Endodermal cell (in vitro differentiated cells): ENCODE results near the gene MAGEA9. TPM values are rescaled to one million over a fixed set of nuclear protein-coding genes. Genes with fewer than 3 reads are reported as not detected.
A peak's percentile ranks its signal among the peaks of the same experiment; 100 is the strongest.
"Not testable (repeated sequence)": the region's sequence is repeated elsewhere in the genome, so short reads cannot be mapped to it uniquely, and the experiment has no call there.

Experiments
- DNase-seq: peaks from one replicate; pipeline ENCODE4 v3.0.0-alpha.2; 2017
- H3K27ac ChIP-seq: 2 replicates; pipeline ENCODE4 v1.5.1; 2013; ENCODE audit warnings: mild to moderate bottlenecking, low read depth, low read length, moderate library complexity
- H3K27me3 ChIP-seq: 2 replicates; pipeline ENCODE4 v1.6.1; 2013; ENCODE audit warnings: mild to moderate bottlenecking, low read length, moderate library complexity; ENCODE audit not compliant: insufficient read depth, control insufficient read depth, poor library complexity, severe bottlenecking
- H3K36me3 ChIP-seq: 2 replicates; pipeline ENCODE4 v1.7.0; 2013; ENCODE audit warnings: mild to moderate bottlenecking, low read length, moderate library complexity; ENCODE audit not compliant: control insufficient read depth, insufficient read depth
- H3K4me1 ChIP-seq: one replicate; pipeline ENCODE4 v1.7.0; 2013; ENCODE audit warnings: low read length; ENCODE audit not compliant: control insufficient read depth, insufficient read depth
- H3K4me3 ChIP-seq: 2 replicates; pipeline ENCODE4 v1.5.1; 2013; ENCODE audit warnings: mild to moderate bottlenecking, low read length, moderate library complexity
- H3K9ac ChIP-seq: 2 replicates; pipeline ENCODE4 v1.6.1; 2013; ENCODE audit warnings: mild to moderate bottlenecking, low read length, moderate library complexity; ENCODE audit not compliant: poor library complexity, severe bottlenecking; ENCODE audit errors: extremely low read depth
- H3K9me3 ChIP-seq: 2 replicates; pipeline ENCODE4 v1.6.1; 2013; ENCODE audit warnings: mild to moderate bottlenecking, low read length, moderate library complexity; ENCODE audit not compliant: control insufficient read depth
- H3K27ac Mint-ChIP-seq: 2 replicates; pipeline ENCODE4 v1.8.0; 2020; ENCODE audit warnings: mixed read lengths
- H3K27me3 Mint-ChIP-seq: 2 replicates; pipeline ENCODE4 v1.8.0; 2021; ENCODE audit warnings: mild to moderate bottlenecking, mixed read lengths; ENCODE audit not compliant: insufficient read depth
- H3K36me3 Mint-ChIP-seq: 2 replicates; pipeline ENCODE4 v1.8.0; 2020; ENCODE audit warnings: low read depth, mixed read lengths
- H3K4me1 Mint-ChIP-seq: 2 replicates; pipeline ENCODE4 v1.8.0; 2020; ENCODE audit warnings: mixed read lengths
- H3K4me3 Mint-ChIP-seq: 2 replicates; pipeline ENCODE4 v1.8.0; 2020; ENCODE audit warnings: mild to moderate bottlenecking, moderate library complexity, mixed read lengths
- H3K9me3 Mint-ChIP-seq: 2 replicates; pipeline ENCODE4 v1.8.0; 2020; ENCODE audit warnings: mild to moderate bottlenecking, mixed read lengths
- CTCF ChIP-seq: fragments of 200-600 bp; sonication (generic); conservative IDR thresholded peaks from 2 replicates; pipeline ENCODE4 v1.5.0; 2021; ENCODE audit warnings: antibody characterized with exemption, mild to moderate bottlenecking
- WGBS, 2 experiments: methylation state at CpG; one replicate each; pipeline versions ENCODE4 v1.1.5 to v1.1.7; 2013; ENCODE audit warnings: missing lambda C conversion rate in 2 of 2, mixed read lengths in 1 of 2; ENCODE audit not compliant: insufficient coverage in 1 of 2, insufficient read length in 1 of 2; 5-methylcytosine and 5-hydroxymethylcytosine counted together
- total RNA-seq, 2 donors: library from RNA; stranded (reverse); fragmentation: NEBNext Ultra II Directional in 1 of 2; extraction: Animal tissue kit (Norgen Biotek cat#: 25700) in 1 of 2; gene quantifications; 2 replicates in 1 of 2; 3 replicates in 1 of 2; pipeline ENCODE4 v1.2.1, GENCODE V29; 2021

MAGEA9 gene
- total RNA-seq, 2 donors from 2014 or later: not detected

GRCh38 chrX:149762696-149763614 is 18.8 kb upstream of the MAGEA9 start:
- Mint-ChIP-seq H3K27ac (no peak overlapping the region), H3K36me3 (no peaks in the 10 kb centered on the region), H3K4me3 (no peak overlapping the region), H3K4me1 (no peaks in the 10 kb centered on the region), H3K9me3 (peaks cover 54% of the 10 kb centered on the region), H3K27me3 (no peaks in the 10 kb centered on the region)
- no peak overlapping the region for H3K4me3 ChIP-seq
- no peaks in the 10 kb centered on the region for H3K27me3 ChIP-seq
- no peaks in the 10 kb centered on the region for H3K9me3 ChIP-seq
- H3K9ac ChIP-seq: no peak overlapping the region
- no peaks in the 10 kb centered on the region for H3K4me1 ChIP-seq
- no peak overlapping the region for H3K27ac ChIP-seq
- peak; percentile 11 for DNase-seq
- 89 to 100% methylated on average over 1 to 10 of the region's 11 CpGs for WGBS, 2 experiments
- H3K36me3 ChIP-seq: no peaks in the 10 kb centered on the region
- no peak for TF ChIP-seq CTCF

- H3K27me3 Mint-ChIP-seq, H3K4me1 Mint-ChIP-seq, H3K9ac ChIP-seq, H3K36me3 Mint-ChIP-seq, H3K27me3 ChIP-seq, H3K4me3 ChIP-seq, H3K4me3 Mint-ChIP-seq, H3K9me3 ChIP-seq, H3K9me3 Mint-ChIP-seq, H3K4me1 ChIP-seq, H3K27ac Mint-ChIP-seq, DNase-seq, H3K36me3 ChIP-seq, H3K27ac ChIP-seq: not testable (repeated sequence)
- no CpG with 5 or more reads among the region's 12 CpGs for WGBS, 2 experiments
These were observed 11.4 kb upstream of the MAGEA9 start for GRCh38 chrX:149770344-149770743.

DNA sequence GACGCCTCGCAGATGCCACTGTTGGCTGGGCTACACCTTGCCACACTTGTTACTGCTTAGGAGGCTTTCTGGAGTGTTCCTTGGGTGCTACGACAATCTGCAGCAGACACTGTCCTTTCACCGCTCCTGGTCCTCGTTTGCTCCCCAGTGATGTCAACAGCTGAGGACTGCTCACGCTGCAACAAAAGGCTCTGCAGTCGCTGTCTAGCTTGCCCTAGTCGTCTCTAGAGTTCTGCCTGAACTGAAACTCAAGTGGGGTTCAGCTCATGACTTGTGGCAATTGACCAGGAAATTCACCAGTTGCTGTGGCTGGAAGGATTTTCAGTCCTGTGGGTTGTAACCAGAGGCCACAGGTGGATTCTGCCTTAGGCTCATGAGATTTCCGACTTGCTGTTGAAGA is 8.7 kb upstream of the MAGEA9 start:
- H3K27ac Mint-ChIP-seq, H3K36me3 Mint-ChIP-seq, H3K9ac ChIP-seq, H3K9me3 Mint-ChIP-seq, H3K9me3 ChIP-seq, H3K27me3 ChIP-seq, H3K36me3 ChIP-seq, H3K4me1 Mint-ChIP-seq, H3K4me3 ChIP-seq, H3K27me3 Mint-ChIP-seq, H3K4me1 ChIP-seq, H3K27ac ChIP-seq, DNase-seq, H3K4me3 Mint-ChIP-seq: not testable (repeated sequence)
- no CpG with 5 or more reads among the region's 9 CpGs for WGBS, 2 experiments

GRCh38 chrX:149773768-149774167 is 8.0 kb upstream of the MAGEA9 start, which contains the start of gene HSFX1:
Gene HSFX1, plus strand, starts transcription at chrX:149774068. Its CDS starts 614 bp downstream, at chrX:149774682.
- not testable (repeated sequence) for H3K27ac Mint-ChIP-seq, H3K36me3 Mint-ChIP-seq, H3K27me3 Mint-ChIP-seq, H3K9ac ChIP-seq, H3K9me3 ChIP-seq, H3K27ac ChIP-seq, H3K4me1 ChIP-seq, H3K36me3 ChIP-seq, H3K4me3 ChIP-seq, H3K4me1 Mint-ChIP-seq, DNase-seq, H3K4me3 Mint-ChIP-seq, H3K27me3 ChIP-seq, H3K9me3 Mint-ChIP-seq
- no CpG with 5 or more reads among the region's 17 CpGs for WGBS, 2 experiments

DNA sequence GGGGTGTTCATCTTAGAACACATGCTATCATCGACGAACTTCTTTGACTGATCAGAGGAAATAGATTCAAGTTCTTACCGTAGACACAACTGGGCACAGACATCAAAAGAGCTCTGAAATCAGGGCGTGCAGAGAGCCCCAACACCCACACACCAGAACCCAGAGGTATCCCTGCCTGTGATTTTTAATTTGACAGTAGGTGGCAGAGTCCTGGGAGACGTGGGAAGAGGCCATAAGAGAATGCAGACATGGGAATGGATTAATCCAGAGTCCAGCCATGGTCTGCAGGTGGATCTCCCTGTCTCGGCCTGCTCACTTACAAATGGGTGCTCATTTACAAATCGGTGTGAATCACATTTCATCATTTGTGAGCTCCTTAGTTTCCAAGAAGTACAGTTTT is 3.7 kb upstream of the MAGEA9 start:
- not testable (repeated sequence) for H3K9ac ChIP-seq, H3K27me3 ChIP-seq, H3K4me1 Mint-ChIP-seq, H3K36me3 ChIP-seq, H3K9me3 Mint-ChIP-seq, H3K4me3 Mint-ChIP-seq, H3K27ac ChIP-seq, H3K36me3 Mint-ChIP-seq, H3K4me1 ChIP-seq, H3K27me3 Mint-ChIP-seq, H3K9me3 ChIP-seq, H3K27ac Mint-ChIP-seq, DNase-seq, H3K4me3 ChIP-seq
- WGBS, 2 experiments: no CpG with 5 or more reads among the region's 7 CpGs

GRCh38 chrX:149795531-149795930 is 13.8 kb downstream of the MAGEA9 start:
- H3K36me3 Mint-ChIP-seq, H3K4me3 Mint-ChIP-seq, DNase-seq, H3K9me3 ChIP-seq, H3K27ac Mint-ChIP-seq, H3K36me3 ChIP-seq, H3K9ac ChIP-seq, H3K27me3 ChIP-seq, H3K4me3 ChIP-seq, H3K27ac ChIP-seq, H3K4me1 Mint-ChIP-seq, H3K4me1 ChIP-seq, H3K27me3 Mint-ChIP-seq: not testable (repeated sequence)
- H3K9me3 Mint-ChIP-seq: peaks cover 27% of the 10 kb centered on the region
- no CpG with 5 or more reads among the region's 1 CpG for WGBS, 2 experiments
